ENCODE measurements around the gene MUC2.
"Not testable (repeated sequence)": the region's sequence is repeated elsewhere in the genome, so short reads cannot be mapped to it uniquely, and the experiment has no call there.

Gene MUC2

DNA sequence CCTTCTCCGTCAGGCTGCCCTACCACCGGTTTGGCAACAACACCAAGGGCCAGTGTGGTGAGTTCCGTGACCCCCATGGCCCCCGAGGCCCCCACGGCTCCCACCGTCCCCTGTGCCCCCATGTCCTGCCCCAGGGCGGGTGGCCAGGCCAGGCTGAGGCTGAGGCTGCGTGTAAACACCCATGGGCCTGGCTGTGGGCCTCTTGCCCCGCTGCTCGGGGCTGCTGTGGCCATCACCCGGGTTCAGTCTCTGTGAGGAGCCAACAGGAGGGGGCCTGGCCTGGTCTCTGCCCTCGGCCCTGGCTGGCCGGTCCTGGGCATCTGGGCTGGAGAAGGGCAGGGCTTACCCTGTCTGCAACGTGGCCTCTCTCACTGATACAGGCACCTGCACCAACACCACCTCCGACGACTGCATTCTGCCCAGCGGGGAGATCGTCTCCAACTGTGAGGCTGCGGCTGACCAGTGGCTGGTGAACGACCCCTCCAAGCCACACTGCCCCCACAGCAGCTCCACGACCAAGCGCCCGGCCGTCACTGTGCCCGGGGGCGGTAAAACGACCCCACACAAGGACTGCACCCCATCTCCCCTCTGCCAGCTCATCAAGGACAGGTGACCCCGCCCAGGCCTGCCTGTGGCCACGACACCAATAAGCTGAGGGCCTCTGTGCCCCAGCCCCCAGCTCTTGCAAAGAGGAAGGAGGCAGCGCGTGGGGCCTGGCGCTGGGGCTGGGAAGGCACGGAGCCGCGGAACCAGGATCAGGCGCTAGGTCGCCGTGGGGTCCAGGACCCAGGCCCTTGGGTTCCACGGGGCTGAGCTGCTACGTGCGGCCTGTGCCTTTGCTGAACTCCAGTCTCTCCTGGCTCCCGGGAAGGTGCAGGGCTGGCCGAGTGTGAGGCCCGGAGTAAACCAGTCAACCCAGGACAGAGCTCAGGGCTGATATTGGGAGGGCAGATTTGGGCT lies 29.0 kb downstream of the MUC2 start:
- FAIRE-seq (no peak), DNase-seq (ENCODE audit: low spot score) (no peak)

DNA sequence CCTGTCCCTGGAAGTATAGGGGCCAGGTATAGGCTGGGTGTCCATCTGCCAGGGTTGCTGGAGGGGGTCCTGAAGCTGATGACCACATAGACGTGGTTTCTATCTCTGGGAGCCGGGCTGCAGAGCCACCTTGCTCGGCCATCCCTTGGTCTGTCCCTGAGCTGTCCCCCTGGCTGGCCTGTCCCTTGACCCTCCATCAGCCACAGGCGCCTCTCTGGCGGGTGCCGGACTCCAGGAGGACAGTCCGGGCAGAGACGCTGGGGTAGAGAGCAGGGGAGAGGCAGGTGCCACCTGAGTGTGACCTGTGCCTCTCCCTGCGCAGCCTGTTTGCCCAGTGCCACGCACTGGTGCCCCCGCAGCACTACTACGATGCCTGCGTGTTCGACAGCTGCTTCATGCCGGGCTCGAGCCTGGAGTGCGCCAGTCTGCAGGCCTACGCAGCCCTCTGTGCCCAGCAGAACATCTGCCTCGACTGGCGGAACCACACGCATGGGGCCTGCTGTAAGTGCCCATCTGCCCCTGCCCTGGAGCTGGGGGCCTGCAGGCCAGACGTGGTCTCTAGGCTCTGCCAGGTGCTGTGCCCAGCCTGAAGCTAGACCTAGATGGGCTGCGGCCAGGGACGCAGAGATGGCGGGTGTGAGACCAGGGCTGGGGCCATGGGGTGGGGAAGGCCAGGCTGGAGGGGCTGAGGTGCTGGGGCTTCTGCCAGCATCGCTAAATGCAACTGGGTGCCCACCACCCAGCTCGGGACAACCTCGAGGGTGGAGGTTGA lies 29.9 kb downstream of the MUC2 start:
- no peak for DNase-seq (ENCODE audit: low spot score)
- FAIRE-seq: no peak

DNA sequence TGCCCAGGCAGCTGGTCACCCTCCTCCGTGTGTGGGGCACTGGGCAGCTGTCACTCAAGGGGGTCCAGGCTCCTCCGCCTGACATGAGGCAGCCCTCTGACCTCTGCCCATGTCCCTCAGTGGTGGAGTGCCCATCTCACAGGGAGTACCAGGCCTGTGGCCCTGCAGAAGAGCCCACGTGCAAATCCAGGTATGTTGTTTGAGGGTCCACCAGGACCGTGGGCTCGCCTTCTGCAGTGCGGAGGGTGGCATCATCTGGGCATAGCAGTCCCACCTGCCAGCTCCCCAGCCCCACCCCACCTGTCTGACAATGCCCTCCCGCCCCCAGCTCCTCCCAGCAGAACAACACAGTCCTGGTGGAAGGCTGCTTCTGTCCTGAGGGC lies 30.5 kb downstream of the MUC2 start:
- no peak for FAIRE-seq
- no peak for DNase-seq (ENCODE audit: low spot score)

DNA sequence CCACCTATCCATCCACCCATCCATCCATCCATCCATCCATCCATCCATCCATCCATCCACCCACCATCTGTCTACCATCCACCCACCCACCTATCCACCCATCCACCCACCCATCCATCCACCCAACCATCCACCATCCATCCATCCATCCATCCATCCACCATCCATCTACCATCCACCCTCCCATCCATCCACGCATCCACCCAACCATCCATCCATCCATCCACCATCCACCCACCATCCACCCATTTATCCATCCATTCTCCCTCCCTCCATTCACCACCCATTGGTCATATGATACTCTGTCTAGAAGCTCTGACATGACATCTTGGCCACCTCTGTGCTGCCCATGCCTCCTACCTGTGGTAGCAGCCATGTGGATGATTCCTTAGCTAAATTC lies 31.7 kb downstream of the MUC2 start:
- FAIRE-seq (no peak), DNase-seq (ENCODE audit: low spot score) (no peak)

DNA sequence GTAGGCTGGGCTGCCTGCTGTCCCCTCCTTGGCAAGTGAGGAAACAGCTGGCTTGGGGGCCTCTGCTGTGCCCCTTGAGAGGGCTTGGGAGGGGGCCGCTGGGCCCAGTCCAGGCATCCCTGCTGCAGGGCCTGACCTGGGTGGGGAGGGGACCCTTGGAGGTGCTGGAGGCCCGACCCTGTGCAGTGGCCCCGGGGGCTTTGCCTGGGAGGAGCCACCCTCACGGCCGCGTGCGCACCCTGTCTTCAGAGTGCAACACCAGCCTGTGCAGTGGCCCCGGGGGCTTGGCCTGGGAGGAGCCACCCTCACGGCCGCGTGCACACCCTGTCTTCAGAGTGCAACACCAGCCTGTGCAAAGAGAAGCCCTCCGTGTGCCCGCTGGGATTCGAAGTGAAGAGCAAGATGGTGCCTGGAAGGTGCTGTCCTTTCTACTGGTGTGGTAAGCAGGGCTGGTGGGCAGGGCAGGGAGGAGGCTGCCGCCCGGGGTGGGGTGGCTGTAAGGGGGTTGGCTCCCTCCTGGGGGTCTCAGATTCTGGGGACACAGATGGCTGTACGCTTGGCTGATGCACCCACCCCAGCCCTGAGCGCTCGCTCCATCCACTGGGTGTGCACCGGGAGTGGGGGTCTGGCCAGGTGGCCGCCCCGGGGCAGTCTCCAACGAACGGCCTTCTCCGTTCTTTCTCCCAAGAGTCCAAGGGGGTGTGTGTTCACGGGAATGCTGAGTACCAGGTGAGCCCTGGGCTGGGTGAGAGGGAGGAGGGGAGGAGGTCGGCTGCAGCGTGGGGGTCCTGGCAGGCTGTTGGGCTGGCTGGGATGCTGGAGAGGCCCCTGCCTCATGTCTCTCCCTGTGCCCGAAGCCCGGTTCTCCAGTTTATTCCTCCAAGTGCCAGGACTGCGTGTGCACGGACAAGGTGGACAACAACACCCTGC lies 32.9 kb downstream of the MUC2 start:
- FAIRE-seq: no peak
- DNase-seq (ENCODE audit: low spot score): no peak

DNA sequence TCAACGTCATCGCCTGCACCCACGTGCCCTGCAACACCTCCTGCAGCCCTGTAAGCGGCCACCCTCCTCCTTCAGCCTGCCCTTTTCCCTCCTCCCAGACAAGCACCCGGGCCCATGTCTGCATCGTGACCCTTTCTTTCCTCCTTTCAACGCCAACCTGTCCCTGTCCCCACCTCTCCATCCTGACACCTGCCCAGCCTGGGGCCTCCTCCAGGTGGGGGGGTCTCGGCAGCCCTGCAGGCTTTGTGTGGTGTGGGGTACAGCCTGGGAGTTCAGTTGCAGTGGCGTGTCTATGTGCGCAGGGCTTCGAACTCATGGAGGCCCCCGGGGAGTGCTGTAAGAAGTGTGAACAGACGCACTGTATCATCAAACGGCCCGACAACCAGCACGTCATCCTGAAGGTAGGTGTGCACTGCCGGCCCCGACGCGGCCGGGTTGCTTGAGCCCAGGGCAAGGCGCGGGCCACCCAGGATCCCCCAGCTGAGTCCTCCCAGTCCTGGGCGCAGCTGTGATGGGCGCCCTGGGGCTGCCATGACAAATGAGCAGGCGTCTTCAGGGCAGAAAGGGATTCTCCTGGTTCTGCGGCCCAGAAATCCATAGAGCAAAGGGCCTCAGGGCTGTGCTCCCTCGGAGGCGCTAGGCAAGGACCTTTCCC lies 33.7 kb downstream of the MUC2 start:
- DNase-seq (ENCODE audit: low spot score) (no peak), FAIRE-seq (no peak)

DNA sequence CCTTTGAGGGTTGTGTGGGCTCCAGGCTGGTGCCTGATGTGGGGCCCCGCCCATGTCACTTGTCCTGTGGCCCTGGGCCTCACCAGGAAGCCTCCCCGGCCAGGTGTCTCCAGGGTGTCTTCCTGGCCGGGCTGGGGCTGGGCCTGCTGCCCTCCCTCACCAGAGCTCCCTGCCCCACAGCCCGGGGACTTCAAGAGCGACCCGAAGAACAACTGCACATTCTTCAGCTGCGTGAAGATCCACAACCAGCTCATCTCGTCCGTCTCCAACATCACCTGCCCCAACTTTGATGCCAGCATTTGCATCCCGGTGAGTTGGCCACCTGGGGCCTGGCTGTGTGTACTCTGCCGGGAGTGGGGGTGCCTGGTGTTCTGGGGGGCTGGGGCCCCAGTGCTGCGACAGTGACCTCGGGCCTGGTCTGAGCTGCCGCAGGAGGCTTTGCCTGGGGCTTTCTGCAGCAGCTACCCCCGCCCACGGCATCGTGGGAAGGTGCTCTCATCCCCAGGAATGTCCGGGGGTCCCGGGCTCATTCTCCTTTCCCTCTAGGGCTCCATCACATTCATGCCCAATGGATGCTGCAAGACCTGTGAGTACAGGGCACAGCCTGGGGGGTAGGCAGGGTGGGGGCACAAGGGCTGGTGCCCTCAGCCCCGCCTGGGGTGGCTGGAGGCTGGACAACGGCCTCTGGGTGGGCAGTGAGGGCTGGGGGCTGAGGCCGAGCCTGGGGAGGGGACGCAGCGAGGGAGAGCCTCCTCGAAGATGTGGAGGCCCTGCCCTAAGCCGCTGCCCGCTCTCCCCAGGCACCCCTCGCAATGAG lies 34.6 kb downstream of the MUC2 start:
- FAIRE-seq (no peak), DNase-seq (ENCODE audit: low spot score) (no peak)

DNA sequence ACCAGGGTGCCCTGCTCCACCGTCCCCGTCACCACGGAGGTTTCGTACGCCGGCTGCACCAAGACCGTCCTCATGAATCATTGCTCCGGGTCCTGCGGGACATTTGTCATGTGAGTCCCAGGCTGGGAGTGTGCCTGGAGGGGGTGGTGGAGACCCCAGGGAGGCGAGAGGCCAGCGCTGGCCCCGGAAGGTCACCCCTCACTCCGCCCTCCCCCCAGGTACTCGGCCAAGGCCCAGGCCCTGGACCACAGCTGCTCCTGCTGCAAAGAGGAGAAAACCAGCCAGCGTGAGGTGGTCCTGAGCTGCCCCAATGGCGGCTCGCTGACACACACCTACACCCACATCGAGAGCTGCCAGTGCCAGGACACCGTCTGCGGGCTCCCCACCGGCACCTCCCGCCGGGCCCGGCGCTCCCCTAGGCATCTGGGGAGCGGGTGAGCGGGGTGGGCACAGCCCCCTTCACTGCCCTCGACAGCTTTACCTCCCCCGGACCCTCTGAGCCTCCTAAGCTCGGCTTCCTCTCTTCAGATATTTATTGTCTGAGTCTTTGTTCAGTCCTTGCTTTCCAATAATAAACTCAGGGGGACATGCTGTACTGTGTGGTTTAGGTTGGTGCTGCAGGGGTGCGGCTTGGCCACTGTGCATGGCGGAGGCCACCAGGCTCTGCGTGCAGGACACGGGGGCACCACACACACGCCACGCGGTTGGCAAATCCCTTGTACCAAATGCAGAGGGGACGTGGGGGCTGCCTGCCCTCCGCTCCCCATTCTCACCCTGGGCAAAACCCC lies 35.4 kb downstream of the MUC2 start:
- FAIRE-seq (no peak), DNase-seq (ENCODE audit: low spot score) (no peak)

DNA sequence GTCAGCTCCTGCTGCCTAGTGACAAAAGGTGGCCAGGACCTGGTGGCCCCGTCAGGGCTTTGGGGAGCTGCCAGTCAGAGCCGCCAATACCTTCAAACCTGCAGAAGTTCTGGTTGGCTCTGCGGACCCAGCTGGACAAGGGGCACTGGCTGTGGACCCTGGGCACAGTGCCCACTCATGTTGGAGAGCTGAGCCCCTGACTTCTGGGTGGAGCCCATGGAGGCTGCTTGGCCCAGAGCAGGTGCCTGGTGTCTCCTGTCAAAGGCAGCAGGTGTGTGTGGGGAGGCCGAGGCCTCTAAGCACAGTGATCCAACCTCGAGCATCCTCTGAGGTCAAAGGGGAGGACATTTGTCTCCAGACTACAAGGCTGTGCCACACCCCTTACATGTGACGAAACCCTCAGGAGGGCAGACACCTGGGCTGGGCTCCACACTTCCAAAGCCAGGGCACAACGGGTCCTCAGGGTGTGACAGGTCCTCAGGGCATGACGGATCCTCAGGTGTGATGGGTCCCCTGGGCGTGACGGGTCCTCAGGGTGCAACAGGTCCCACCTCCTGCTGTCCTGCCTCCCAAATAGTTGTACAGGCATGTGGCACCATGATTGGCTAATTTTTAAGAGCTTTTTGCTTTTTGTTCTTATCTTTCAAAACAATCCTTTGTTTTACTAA lies 37.0 kb downstream of the MUC2 start:
- DNase-seq (ENCODE audit: low spot score): no peak
- no peak for FAIRE-seq

DNA sequence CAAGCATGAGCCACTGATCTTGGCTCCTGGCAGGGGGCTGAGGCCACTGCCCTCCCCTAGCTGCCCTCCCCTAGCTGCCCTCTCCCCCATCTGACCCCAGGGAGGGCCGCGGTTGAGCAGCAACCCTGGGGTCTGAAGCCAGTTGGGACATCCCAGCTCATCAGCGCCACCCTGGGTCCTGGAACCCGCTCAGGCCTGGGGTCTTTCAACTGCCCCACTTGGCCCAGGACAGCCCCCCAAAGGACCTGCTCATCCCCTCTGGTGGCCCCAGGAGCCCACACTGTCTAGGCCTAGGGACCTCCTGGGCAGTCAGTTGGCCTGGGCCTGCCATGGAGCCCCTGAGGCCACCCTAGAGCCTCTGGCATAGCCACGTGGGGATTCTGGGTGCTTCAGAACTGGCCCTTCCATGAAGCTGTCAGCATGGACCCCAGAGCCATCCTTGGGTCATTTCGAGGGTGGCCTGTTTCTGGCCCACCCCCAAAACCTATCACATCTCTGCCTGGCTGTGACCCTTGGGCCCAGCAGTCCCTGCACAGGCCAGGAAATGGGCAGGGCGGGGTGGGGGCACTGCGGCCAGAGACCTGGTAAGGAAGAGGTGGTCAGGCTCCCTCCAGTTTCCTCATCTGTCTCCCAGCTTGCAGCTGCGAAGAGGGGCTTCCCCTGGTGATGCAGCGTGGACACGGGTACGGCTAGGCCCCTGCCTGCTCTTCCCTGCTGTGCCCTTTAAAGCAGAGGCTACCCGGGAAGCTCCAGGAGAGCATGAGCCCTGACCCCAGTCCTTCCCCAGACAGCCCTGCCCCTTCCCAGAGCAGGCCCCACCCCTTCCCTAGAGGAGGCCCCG lies 37.9 kb downstream of the MUC2 start:
- no peak for FAIRE-seq
- DNase-seq (ENCODE audit: low spot score): no peak

DNA sequence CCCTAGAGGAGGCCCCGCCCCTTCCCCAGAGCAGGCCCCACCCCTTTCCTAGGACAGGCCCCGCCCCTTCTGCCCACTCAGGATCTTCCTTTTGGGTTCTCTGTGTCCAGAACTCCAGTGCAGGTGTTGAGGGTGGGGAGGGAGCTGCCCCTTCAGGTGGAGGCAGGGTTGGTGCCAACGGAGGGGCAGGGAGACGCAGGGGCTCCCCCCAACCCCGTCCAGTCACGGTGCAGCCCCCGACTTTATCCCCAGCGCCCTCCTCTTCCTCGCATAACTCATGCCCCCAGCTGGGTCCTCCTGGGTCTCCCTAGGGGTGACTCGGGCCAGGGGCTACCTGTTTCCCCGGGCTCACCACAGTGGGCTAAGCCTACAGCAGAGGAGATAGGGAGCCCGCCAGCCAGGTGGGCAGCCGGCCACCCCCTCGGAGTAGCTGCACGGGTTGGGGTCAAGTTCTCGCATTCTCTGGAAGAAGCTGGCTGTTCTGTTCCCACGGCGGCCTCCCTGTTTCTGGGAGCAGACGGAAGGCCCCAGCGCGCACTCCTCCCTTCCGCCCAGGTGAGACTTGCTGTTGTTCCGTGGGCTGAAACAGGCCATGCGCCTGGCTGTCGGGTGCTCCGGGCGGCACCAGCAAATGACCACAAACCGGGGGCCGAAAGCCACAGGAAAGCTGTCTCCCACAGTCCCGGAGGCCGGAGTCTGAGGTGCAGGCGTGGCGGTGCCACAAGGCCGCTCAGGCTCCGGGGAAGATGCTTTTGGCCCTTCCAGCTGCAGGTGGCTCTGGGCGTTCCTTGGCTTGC lies 38.9 kb downstream of the MUC2 start:
- FAIRE-seq (no peak), DNase-seq (ENCODE audit: low spot score) (no peak)

DNA sequence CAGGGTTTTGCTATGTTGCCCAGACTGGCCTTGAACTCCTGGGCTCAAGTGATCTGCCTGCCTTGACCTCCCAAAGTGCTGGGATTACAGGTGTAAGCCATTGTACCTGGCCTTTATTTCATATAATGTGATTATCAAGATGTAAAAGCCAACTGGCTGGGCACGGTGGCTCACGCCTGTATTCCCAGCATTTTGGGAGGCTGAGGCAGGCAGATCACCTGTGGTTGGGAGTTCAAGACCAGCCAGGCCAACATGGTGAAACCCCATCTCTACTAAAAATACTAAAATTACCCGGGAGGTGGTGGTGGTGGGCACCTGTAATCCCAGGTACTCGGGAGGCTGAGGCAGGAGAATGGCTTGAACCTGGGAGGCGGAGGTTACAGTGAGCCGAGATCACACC lies 40.6 kb downstream of the MUC2 start:
- not testable (repeated sequence) for FAIRE-seq; DNase-seq (ENCODE audit: low spot score)

DNA sequence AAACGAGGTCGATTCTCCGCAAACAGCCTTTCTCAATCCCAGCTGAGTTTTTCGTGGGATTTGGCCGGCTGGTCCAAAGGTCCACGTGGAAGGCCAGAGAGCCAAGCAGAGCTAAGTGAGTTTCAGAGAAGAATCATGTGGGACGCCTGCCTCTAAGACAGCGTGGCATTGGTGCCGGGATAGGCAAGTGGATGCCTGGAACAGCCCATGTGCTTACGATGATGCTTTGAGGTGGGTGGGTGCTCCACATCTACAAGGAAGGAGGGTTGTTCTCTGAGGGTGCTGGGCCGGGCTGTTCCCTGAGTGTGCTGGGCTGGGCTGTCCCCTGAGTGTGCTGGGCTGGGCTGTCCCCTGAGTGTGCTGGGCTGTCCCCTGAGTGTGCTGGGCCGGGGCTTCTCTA lies 41.4 kb downstream of the MUC2 start:
- FAIRE-seq (no peak), DNase-seq (ENCODE audit: low spot score) (no peak)

DNA sequence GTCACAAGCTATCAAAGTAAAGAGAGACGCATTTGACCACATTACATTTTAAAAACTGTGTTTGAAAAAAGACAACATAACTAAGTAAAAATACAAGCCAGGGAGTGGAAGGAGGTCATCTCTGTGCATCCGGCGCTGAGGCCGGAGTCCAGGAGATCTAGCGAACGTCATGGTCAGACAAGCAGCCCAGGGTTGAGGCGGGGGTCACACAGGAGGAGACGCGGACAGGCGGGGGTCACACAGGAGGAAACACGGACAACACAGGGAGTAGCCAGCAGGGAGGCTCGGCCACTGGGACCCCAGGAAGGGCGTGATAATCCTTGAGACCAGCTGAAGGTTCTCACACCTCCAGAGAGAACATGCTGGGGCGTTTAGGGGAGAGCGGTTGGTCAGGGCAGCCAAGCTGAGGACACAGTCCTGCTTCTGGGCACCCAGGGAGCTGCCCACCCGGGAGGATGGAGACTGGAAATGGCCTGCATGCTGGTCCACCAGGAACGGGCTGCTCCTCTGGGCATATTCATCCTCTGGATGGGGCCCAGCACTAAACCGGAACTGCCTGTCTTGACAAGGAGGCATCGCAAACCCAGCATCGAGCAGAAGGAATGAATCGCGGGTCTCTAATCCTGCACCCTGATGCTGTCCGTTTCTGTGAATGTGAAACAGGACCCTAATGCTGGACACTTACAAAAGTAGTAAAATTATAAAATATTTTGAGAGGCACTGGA lies 42.2 kb downstream of the MUC2 start:
- FAIRE-seq (no peak), DNase-seq (ENCODE audit: low spot score) (no peak)

DNA sequence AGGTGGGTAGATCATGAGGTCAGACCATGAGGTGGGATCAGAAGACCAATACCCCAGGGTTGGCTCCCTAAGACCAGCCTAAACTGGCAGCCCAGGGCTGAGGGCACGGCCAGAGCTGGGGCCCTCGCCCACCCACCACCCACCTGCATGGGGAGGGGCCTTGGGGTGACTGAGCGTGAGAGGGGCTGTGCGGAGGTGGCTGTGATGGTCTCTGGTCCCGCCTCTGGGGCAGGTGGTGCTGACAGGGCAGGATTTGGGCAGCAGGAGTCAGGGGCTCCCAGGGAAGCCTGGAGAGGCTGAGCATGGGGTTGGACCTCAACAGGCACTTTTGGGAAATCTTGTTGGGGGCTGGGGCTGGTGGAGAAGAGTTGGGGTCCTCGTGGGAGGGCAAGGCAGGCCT lies 43.3 kb downstream of the MUC2 start:
- FAIRE-seq: no peak
- DNase-seq (ENCODE audit: low spot score): no peak

Measured in RCC 7860 (cell line).